Measurements from ENCODE around the gene EIF1AD. TPM values are rescaled to one million over a fixed set of nuclear protein-coding genes. Genes with fewer than 3 reads are reported as not detected.

Gene EIF1AD
- total and polyA plus RNA-seq, 2 of the 8 experiments (the other 6 are each of a cell fraction or from before 2014, with no cell fraction given) = 32.6 to 39.9 TPM

DNA sequence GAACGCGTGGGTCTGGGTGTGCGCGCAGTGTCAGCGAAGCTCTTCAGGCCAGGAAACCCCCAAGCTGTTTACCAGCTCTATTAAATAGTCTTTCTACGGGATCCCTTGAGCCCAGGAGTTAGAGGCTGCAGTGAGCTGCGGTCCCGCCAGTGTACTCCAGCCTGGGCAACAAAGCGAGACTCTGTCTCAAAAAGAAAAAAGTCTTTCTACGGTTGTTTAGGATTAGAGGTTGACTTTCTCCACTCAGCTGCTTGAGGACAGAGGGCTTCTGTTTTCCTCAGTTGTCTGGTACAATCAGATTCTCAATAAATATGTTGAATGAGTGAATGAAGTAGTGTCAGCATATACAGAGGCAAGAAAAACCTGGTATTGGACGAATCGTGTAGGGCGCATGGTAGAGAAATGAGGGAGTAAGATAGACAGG lies 39.8 kb downstream of the EIF1AD start:
- no peak overlapping the region for H3K23ac ChIP-seq (ENCODE audit: insufficient read length)
- peaks cover 12 to 29% (median 23%) of the 10 kb centered on the region in 4 experiments for H3K36me3 ChIP-seq (ENCODE audit: control insufficient read depth in 2 of 4, insufficient read depth in 4 of 4, low read length in 3 of 4)
- peaks cover 9% of the 10 kb centered on the region for H3K79me1 ChIP-seq (ENCODE audit: low read depth, low read length)
- no peaks in the 10 kb centered on the region for H3K9me3 ChIP-seq (ENCODE audit: insufficient read depth in 2 of 2, low read depth in 1 of 2, low read length in 1 of 2)
- no peak overlapping the region for H2BK12ac ChIP-seq (ENCODE audit: low read depth, low read length)
- H3K4me2 ChIP-seq (ENCODE audit: insufficient read depth in 1 of 2, low read depth in 2 of 2, low read length in 2 of 2) = peak overlapping the region; percentile 66 to 71
- WGBS, 2 experiments (ENCODE audit: extremely low coverage in 1 of 2, insufficient coverage in 1 of 2, insufficient read length in 1 of 2, insufficient replicate concordance in 2 of 2, low coverage in 1 of 2, low lambda C conversion rate in 2 of 2, missing lambda C conversion rate in 1 of 2) = 22% methylated on average over 10 of the region's 13 CpGs; no CpG with 5 or more reads in 1 of the 2 experiments
- H3K18ac ChIP-seq (ENCODE audit: extremely low read depth, low read length) = no peak overlapping the region
- H3K14ac ChIP-seq (ENCODE audit: insufficient read length) = no peak overlapping the region
- H3K4ac ChIP-seq (replicated peaks; ENCODE audit: insufficient read length, low read depth, low read length) = no peak overlapping the region
- no peak overlapping the region for H3K27ac ChIP-seq (ENCODE audit: low read depth, low read length)
- peak overlapping the region; percentile 80 to 92 (median 88) for H3K4me3 ChIP-seq (ENCODE audit: extremely low read depth in 1 of 4, insufficient read depth in 2 of 4, low read depth in 3 of 4, low read length in 4 of 4)
- H4K5ac ChIP-seq (ENCODE audit: insufficient read length, low read depth, low read length) = no peak overlapping the region
- FAIRE-seq (no peak), DNase-seq (ENCODE audit: low read depth in 1 of 2, low spot score in 2 of 2) (no peak)
- no peak overlapping the region for H2AFZ ChIP-seq (ENCODE audit: low read length)
- H2BK5ac ChIP-seq (ENCODE audit: low read depth, low read length) = no peak overlapping the region
- no peak overlapping the region for H2AK5ac ChIP-seq (ENCODE audit: low read depth, low read length)
- H4K91ac ChIP-seq (replicated peaks; ENCODE audit: insufficient read length, low read length) = no peak overlapping the region
- POLR2A ChIA-PET (ENCODE audit: partially characterized antibody) = interaction anchor here (0.6 to 1.6 kb wide), 10 partner anchors 9 to 109 kb away, joined by 3 to 5 read pairs (median 3); no protein-coding TSS in a partner anchor
- H3K23me2 ChIP-seq (ENCODE audit: low read depth, low read length) = peaks cover 14% of the 10 kb centered on the region; the same call in 1 of the 2 replicates
- peaks cover 0 to 14% (median 3%) of the 10 kb centered on the region in 4 experiments; a peak in 5 of 7 replicates for H3K4me1 ChIP-seq (replicated peaks in 1 of 4; ENCODE audit: control insufficient read depth in 3 of 4, insufficient read depth in 4 of 4, low read length in 3 of 4)
- H2BK120ac ChIP-seq (replicated peaks; ENCODE audit: low read depth, low read length) = no peak overlapping the region
- peaks cover 11 to 21% of the 10 kb centered on the region in 2 experiments for H3K79me2 ChIP-seq (ENCODE audit: control insufficient read depth in 1 of 2, insufficient read depth in 2 of 2, low read length in 2 of 2)
- H4K20me1 ChIP-seq (replicated peaks in 1 of 2; ENCODE audit: control insufficient read depth in 1 of 2, insufficient read depth in 2 of 2, low read length in 2 of 2) = peaks cover 1 to 11% of the 10 kb centered on the region in 2 experiments
- no peaks in the 10 kb centered on the region for H3K27me3 ChIP-seq (replicated peaks in 1 of 4; ENCODE audit: control insufficient read depth in 3 of 4, extremely low read depth in 1 of 4, insufficient read depth in 3 of 4, low read length in 3 of 4)
- TF ChIP-seq CTBP2 (IDR thresholded peaks at IDR 0.05; ENCODE audit: borderline replicate concordance, insufficient read depth, insufficient read length, low read length) (no peak), BCL11A (IDR thresholded peaks at IDR 0.05; ENCODE audit: low read depth in 2 of 2, low read length in 2 of 2) (no peak), CREB1 (IDR thresholded peaks at IDR 0.05) (no peak), KDM1A (IDR thresholded peaks at IDR 0.05; ENCODE audit: borderline replicate concordance, low read length) (no peak), JUN (IDR thresholded peaks at IDR 0.05; ENCODE audit: low read depth, low read length) (no peak), SIRT6 (IDR thresholded peaks at IDR 0.05; ENCODE audit: low read length) (no peak), MAX (IDR thresholded peaks at IDR 0.05) (no peak), GTF2F1 (IDR thresholded peaks at IDR 0.05; ENCODE audit: borderline replicate concordance, low read depth, low read length) (no peak), SIN3A (conservative IDR thresholded peaks at IDR 0.05 in 1 of 2, IDR thresholded peaks at IDR 0.05 in 1 of 2; ENCODE audit: low read depth in 1 of 2, low read length in 2 of 2) (no peak; a peak in 1 of 4 replicates), ASH2L (IDR thresholded peaks at IDR 0.05; ENCODE audit: low read length) (no peak)
- TF ChIP-seq, protein P1, sequence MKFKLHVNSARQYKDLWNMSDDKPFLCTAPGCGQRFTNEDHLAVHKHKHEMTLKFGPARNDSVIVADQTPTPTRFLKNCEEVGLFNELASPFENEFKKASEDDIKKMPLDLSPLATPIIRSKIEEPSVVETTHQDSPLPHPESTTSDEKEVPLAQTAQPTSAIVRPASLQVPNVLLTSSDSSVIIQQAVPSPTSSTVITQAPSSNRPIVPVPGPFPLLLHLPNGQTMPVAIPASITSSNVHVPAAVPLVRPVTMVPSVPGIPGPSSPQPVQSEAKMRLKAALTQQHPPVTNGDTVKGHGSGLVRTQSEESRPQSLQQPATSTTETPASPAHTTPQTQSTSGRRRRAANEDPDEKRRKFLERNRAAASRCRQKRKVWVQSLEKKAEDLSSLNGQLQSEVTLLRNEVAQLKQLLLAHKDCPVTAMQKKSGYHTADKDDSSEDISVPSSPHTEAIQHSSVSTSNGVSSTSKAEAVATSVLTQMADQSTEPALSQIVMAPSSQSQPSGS (IDR thresholded peaks at IDR 0.05; ENCODE audit: low read length) = no peak
- H3K56ac ChIP-seq (replicated peaks; ENCODE audit: insufficient read length, low read depth, low read length) = no peak overlapping the region
- CTCF ChIA-PET (ENCODE audit: partially characterized antibody) = interaction anchor here (0.9 to 1.3 kb wide), 4 partner anchors 15 to 74 kb away, joined by 3 read pairs; partner anchors contain the start of gene FIBP
- H2BK15ac ChIP-seq (ENCODE audit: low read length) = no peak overlapping the region
- no peak overlapping the region for H2BK20ac ChIP-seq (ENCODE audit: low read length)
- H4K8ac ChIP-seq (ENCODE audit: extremely low read depth, insufficient read depth, low read length) = no peak overlapping the region
- H3K9ac ChIP-seq (replicated peaks in 1 of 4; ENCODE audit: extremely low read depth in 1 of 4, low read depth in 3 of 4, low read length in 3 of 4) = peak overlapping the region; percentile 9 to 88 (median 86)

Measured in H1 (cell line).